CD8-positive, alpha-beta memory T cell (primary cell): ENCODE results near the gene VMP1. TPM values are rescaled to one million over a fixed set of nuclear protein-coding genes. Genes with fewer than 3 reads are reported as not detected.

ENCODE experiments used
- CTCF ChIA-PET: fragments of 350-600 bp; sonication (Branson Sonifier 250); formaldehyde crosslinking; loops from one replicate; lab custom pipeline; 2021; ENCODE audit warnings: antibody characterized with exemption; lab: Charles Lee
- POLR2A ChIA-PET: fragments of 350-600 bp; sonication (Branson Sonifier 250); formaldehyde crosslinking; loops from one replicate; lab custom pipeline; 2021; ENCODE audit warnings: antibody characterized with exemption; lab: Charles Lee
- DNase-seq, 5 donors: peaks; one replicate each; pipeline versions ENCODE4 v3.0.0 to v3.0.0-alpha.2; 2020 to 2022; ENCODE audit warnings: mixed read lengths in 1 of 5
- H3K27ac ChIP-seq: one replicate; pipeline ENCODE4 v1.7.0; 2013; ENCODE audit warnings: low read depth, mild to moderate bottlenecking, low read length, moderate library complexity
- H3K27me3 ChIP-seq: 2 replicates; pipeline ENCODE4 v1.7.0; 2013; ENCODE audit warnings: low read length, mild to moderate bottlenecking; ENCODE audit not compliant: insufficient read depth, poor library complexity, severe bottlenecking
- H3K36me3 ChIP-seq: 2 replicates; pipeline ENCODE4 v1.7.0; 2013; ENCODE audit warnings: mild to moderate bottlenecking, low read length, moderate library complexity; ENCODE audit not compliant: insufficient read depth
- H3K4me1 ChIP-seq: 2 replicates; pipeline ENCODE4 v1.7.0; 2013; ENCODE audit warnings: mild to moderate bottlenecking, low read length, moderate library complexity; ENCODE audit not compliant: insufficient read depth
- H3K4me3 ChIP-seq: 2 replicates; pipeline ENCODE4 v1.7.0; 2013; ENCODE audit warnings: mild to moderate bottlenecking, low read length
- H3K9me3 ChIP-seq: 2 replicates; pipeline ENCODE4 v1.7.0; 2013; ENCODE audit warnings: mild to moderate bottlenecking, low read length
- H3K27ac Mint-ChIP-seq, 8 donors: one replicate each; pipeline ENCODE4 v1.8.0; 2020 to 2021; ENCODE audit warnings: mixed read lengths in 8 of 8, mild to moderate bottlenecking in 6 of 8, inconsistent platforms in 3 of 8, moderate library complexity in 3 of 8
- H3K27me3 Mint-ChIP-seq, 2 donors: one replicate each; pipeline ENCODE4 v1.8.0; 2020 to 2021; ENCODE audit warnings: mixed read lengths in 2 of 2, mild to moderate bottlenecking in 1 of 2, moderate library complexity in 1 of 2
- H3K36me3 Mint-ChIP-seq, 3 donors: one replicate each; pipeline ENCODE4 v1.8.0; 2020 to 2021; ENCODE audit warnings: mixed read lengths in 3 of 3, inconsistent platforms in 1 of 3, mild to moderate bottlenecking in 1 of 3
- H3K4me1 Mint-ChIP-seq, 3 donors: one replicate each; pipeline ENCODE4 v1.8.0; 2020 to 2021; ENCODE audit warnings: mixed read lengths in 3 of 3, inconsistent platforms in 1 of 3, mild to moderate bottlenecking in 1 of 3
- H3K4me3 Mint-ChIP-seq, 7 donors: one replicate each; pipeline ENCODE4 v1.8.0; 2020 to 2021; ENCODE audit warnings: mixed read lengths in 7 of 7, mild to moderate bottlenecking in 6 of 7, moderate library complexity in 4 of 7, inconsistent platforms in 2 of 7
- H3K9me3 Mint-ChIP-seq, 5 donors: one replicate each; pipeline ENCODE4 v1.8.0; 2020 to 2022; ENCODE audit warnings: mixed read lengths in 5 of 5, mild to moderate bottlenecking in 3 of 5, moderate library complexity in 2 of 5, inconsistent platforms in 1 of 5
- polyA plus RNA-seq: library from polyadenylated mRNA; unstranded; fragments of 300-500 nt; fragmentation: Illumina TruSeq; gene quantifications from one replicate; pipeline ENCODE4 v1.2.3, GENCODE V29; 2021
- total RNA-seq, 2 experiments: library from RNA; stranded (reverse); gene quantifications; one replicate each; pipeline ENCODE4 v1.2.3, GENCODE V29; 2021

VMP1 gene
- total and polyA plus RNA-seq, 3 experiments from 2014 or later = 57.0 to 151 (median 150) TPM

- ChIA-PET POLR2A (no interaction called here), CTCF (no interaction called here)
- peaks cover 0 to 92% (median 24%) of the 10 kb centered on the region in 3 donors for H3K36me3 Mint-ChIP-seq
- H3K36me3 ChIP-seq = peaks cover 29% of the 10 kb centered on the region
- peaks cover 18 to 30% (median 26%) of the 10 kb centered on the region in 3 donors for H3K4me1 Mint-ChIP-seq
- H3K27ac ChIP-seq = no peak overlapping the region
- no peaks in the 10 kb centered on the region for H3K9me3 Mint-ChIP-seq
- DNase-seq = no peak
- H3K4me3 Mint-ChIP-seq = no peak overlapping the region
- H3K4me1 ChIP-seq = no peaks in the 10 kb centered on the region
- H3K27ac Mint-ChIP-seq = peak overlapping the region in 4 of 8 donors; percentile 11 to 69 (median 58)
- H3K27me3 ChIP-seq = no peaks in the 10 kb centered on the region
- H3K27me3 Mint-ChIP-seq = no peaks in the 10 kb centered on the region
- no peak overlapping the region for H3K4me3 ChIP-seq
- H3K9me3 ChIP-seq = no peaks in the 10 kb centered on the region
Measured at GRCh38 chr17:59694344-59694743, 13.1 kb upstream of the VMP1 start.

- POLR2A ChIA-PET = no interaction called here
Measured at GRCh38 chr17:59695945-59696681, 11.3 kb upstream of the VMP1 start.

GRCh38 chr17:59696682-59697277 is 10.7 kb upstream of the VMP1 start:
- peaks cover 33 to 53% (median 49%) of the 10 kb centered on the region in 3 donors for H3K4me1 Mint-ChIP-seq
- no peak overlapping the region for H3K27ac ChIP-seq
- POLR2A ChIA-PET = interaction anchor here (0.6 kb wide), 1 partner anchor 128 kb away, joined by 4 read pairs; no protein-coding TSS in a partner anchor
- no peak overlapping the region for H3K4me3 ChIP-seq
- no peaks in the 10 kb centered on the region for H3K9me3 Mint-ChIP-seq
- peaks cover 24% of the 10 kb centered on the region for H3K36me3 ChIP-seq
- H3K27me3 ChIP-seq = no peaks in the 10 kb centered on the region
- peaks cover 3 to 81% (median 19%) of the 10 kb centered on the region in 3 donors for H3K36me3 Mint-ChIP-seq
- H3K27me3 Mint-ChIP-seq = no peaks in the 10 kb centered on the region
- CTCF ChIA-PET = no interaction called here
- H3K27ac Mint-ChIP-seq = peak overlapping the region in 7 of 8 donors; percentile 8 to 76 (median 17)
- no peak for DNase-seq
- no peaks in the 10 kb centered on the region for H3K4me1 ChIP-seq
- no peak overlapping the region for H3K4me3 Mint-ChIP-seq
- no peaks in the 10 kb centered on the region for H3K9me3 ChIP-seq

More at GRCh38 chr17:59695945-59696681, 11.3 kb upstream of the VMP1 start:
- Mint-ChIP-seq H3K27ac (peak overlapping the region in 5 of 8 donors; percentile 8 to 62 (median 21)), H3K4me1 (peaks cover 32 to 47% (median 43%) of the 10 kb centered on the region in 3 donors), H3K36me3 (peaks cover 3 to 85% (median 20%) of the 10 kb centered on the region in 3 donors), H3K4me3 (no peak overlapping the region), H3K9me3 (no peaks in the 10 kb centered on the region), H3K27me3 (no peaks in the 10 kb centered on the region)
- peaks cover 26% of the 10 kb centered on the region for H3K36me3 ChIP-seq
- CTCF ChIA-PET = no interaction called here
- no peak overlapping the region for H3K27ac ChIP-seq
- no peaks in the 10 kb centered on the region for H3K9me3 ChIP-seq
- no peaks in the 10 kb centered on the region for H3K27me3 ChIP-seq
- H3K4me1 ChIP-seq = no peaks in the 10 kb centered on the region
- H3K4me3 ChIP-seq = no peak overlapping the region
- DNase-seq = no peak

- Mint-ChIP-seq H3K36me3 (peaks cover 3 to 72% (median 19%) of the 10 kb centered on the region in 3 donors), H3K4me3 (no peak overlapping the region), H3K9me3 (no peaks in the 10 kb centered on the region), H3K27ac (peak overlapping the region in 5 of 8 donors; percentile 8 to 85 (median 66)), H3K27me3 (no peaks in the 10 kb centered on the region), H3K4me1 (peaks cover 42 to 67% (median 62%) of the 10 kb centered on the region in 3 donors)
- no peaks in the 10 kb centered on the region for H3K9me3 ChIP-seq
- no peaks in the 10 kb centered on the region for H3K4me1 ChIP-seq
- H3K27me3 ChIP-seq = no peaks in the 10 kb centered on the region
- H3K4me3 ChIP-seq = no peak overlapping the region
- H3K36me3 ChIP-seq = peaks cover 24% of the 10 kb centered on the region
- DNase-seq = no peak
- no peak overlapping the region for H3K27ac ChIP-seq
- CTCF ChIA-PET = no interaction called here
- POLR2A ChIA-PET = no interaction called here
Measured at GRCh38 chr17:59698143-59698542, 9.3 kb upstream of the VMP1 start.

GRCh38 chr17:59699218-59699617 is 8.2 kb upstream of the VMP1 start:
- H3K36me3 ChIP-seq = peaks cover 15% of the 10 kb centered on the region
- no peaks in the 10 kb centered on the region for H3K27me3 ChIP-seq
- Mint-ChIP-seq H3K4me3 (peak overlapping the region in 1 of 7 donors; percentile 48), H3K9me3 (no peaks in the 10 kb centered on the region), H3K27ac (peak overlapping the region in 5 of 8 donors; percentile 8 to 79 (median 34)), H3K4me1 (peaks cover 44 to 72% (median 67%) of the 10 kb centered on the region in 3 donors), H3K36me3 (peaks cover 3 to 65% (median 14%) of the 10 kb centered on the region in 3 donors), H3K27me3 (no peaks in the 10 kb centered on the region)
- ChIA-PET CTCF (no interaction called here), POLR2A (no interaction called here)
- no peak overlapping the region for H3K27ac ChIP-seq
- no peak for DNase-seq
- H3K4me3 ChIP-seq = no peak overlapping the region
- H3K4me1 ChIP-seq = peaks cover 4% of the 10 kb centered on the region
- no peaks in the 10 kb centered on the region for H3K9me3 ChIP-seq

GRCh38 chr17:59699786-59700185 is 7.7 kb upstream of the VMP1 start:
- DNase-seq = no peak
- ChIA-PET CTCF (no interaction called here), POLR2A (no interaction called here)
- peaks cover 12% of the 10 kb centered on the region for H3K36me3 ChIP-seq
- Mint-ChIP-seq H3K9me3 (no peaks in the 10 kb centered on the region), H3K4me1 (peaks cover 48 to 76% (median 73%) of the 10 kb centered on the region in 3 donors), H3K36me3 (peaks cover 3 to 61% (median 14%) of the 10 kb centered on the region in 3 donors), H3K4me3 (no peak overlapping the region), H3K27me3 (no peaks in the 10 kb centered on the region), H3K27ac (peak overlapping the region in 5 of 8 donors; percentile 3 to 85 (median 9))
- no peak overlapping the region for H3K27ac ChIP-seq
- peaks cover 9% of the 10 kb centered on the region for H3K4me1 ChIP-seq
- H3K4me3 ChIP-seq = no peak overlapping the region
- no peaks in the 10 kb centered on the region for H3K27me3 ChIP-seq
- H3K9me3 ChIP-seq = no peaks in the 10 kb centered on the region

GRCh38 chr17:59702304-59702703 is 5.2 kb upstream of the VMP1 start:
- H3K9me3 Mint-ChIP-seq = no peaks in the 10 kb centered on the region
- CTCF ChIA-PET = no interaction called here
- POLR2A ChIA-PET = no interaction called here

More at GRCh38 chr17:59702304-59702703, 5.2 kb upstream of the VMP1 start:
- peaks cover 65 to 86% (median 86%) of the 10 kb centered on the region in 3 donors for H3K4me1 Mint-ChIP-seq
- Histone ChIP-seq H3K36me3 (peaks cover 12% of the 10 kb centered on the region), H3K4me3 (no peak overlapping the region), H3K4me1 (peaks cover 27% of the 10 kb centered on the region), H3K27me3 (no peaks in the 10 kb centered on the region), H3K9me3 (no peaks in the 10 kb centered on the region), H3K27ac (no peak overlapping the region)
- no peaks in the 10 kb centered on the region for H3K27me3 Mint-ChIP-seq
- peaks cover 3 to 48% (median 12%) of the 10 kb centered on the region in 3 donors for H3K36me3 Mint-ChIP-seq
- peak overlapping the region in 1 of 7 donors; percentile 16 for H3K4me3 Mint-ChIP-seq
- H3K27ac Mint-ChIP-seq = peak overlapping the region in 4 of 8 donors; percentile 6 to 59 (median 40)
- no peak for DNase-seq
